Fibroblast of skin of scalp (primary cell): ENCODE data around the gene AVEN.

Experiments
- DNase-seq: peaks from one replicate; pipeline ENCODE4 v3.0.0-alpha.2; 2013

The AVEN gene

DNA sequence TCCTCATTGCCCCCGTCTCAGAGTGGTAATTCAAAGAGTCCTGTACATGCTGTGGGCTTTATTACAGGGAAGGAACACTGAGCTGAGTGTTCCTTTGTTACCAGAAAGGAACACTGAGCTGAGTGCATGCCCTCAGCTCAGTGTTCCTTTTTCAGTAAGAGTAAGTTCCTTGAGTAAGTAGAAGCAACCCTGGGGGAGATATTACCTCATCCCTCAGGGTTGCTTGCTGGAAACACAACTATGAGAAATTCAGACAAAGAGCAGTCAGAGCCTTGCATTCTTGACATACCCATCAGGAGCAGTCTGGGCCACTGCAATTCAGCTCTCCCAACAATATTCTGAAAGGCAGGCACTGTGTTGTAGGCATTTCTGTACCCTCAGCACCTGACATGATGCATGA lies 53.7 kb downstream of the AVEN start:
- peak; percentile 94 for DNase-seq

DNA sequence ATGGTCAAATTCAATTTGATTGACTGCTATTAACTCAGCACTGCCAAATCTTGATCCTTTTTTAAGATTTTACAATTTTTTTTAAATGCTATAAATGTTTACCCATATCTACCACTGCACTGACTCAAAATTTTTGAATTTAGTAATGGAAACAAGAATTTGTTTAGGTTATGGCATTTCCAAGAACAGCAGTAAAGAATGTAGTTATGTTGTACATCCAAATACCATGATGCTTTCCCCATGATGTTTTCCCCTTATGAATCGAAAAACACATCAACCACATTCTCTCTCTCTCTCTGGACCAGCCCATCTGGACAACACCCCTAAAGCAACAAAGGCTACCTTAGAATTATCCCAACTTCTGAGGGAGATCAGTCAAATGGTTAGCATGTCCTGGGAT lies 56.5 kb downstream of the AVEN start:
- DNase-seq: peak; percentile 64

DNA sequence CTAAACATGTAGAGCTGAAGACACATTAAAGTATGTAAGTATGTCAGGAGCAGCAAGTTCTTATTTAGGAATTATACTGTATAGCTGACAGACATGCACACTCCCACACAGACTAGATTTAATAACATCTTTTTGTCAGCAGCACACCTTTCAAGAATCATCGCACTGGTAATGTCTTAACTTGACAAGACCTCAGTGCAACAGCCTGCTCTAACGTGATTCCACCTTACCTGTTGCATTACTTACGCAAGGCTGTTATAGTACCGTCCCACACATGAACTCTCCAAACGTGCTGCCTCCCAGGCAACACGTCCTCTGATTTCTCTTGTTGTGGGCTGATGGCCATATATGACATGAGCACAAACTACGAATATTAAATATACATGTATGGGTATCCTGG lies 58.8 kb downstream of the AVEN start:
- DNase-seq: no peak

DNA sequence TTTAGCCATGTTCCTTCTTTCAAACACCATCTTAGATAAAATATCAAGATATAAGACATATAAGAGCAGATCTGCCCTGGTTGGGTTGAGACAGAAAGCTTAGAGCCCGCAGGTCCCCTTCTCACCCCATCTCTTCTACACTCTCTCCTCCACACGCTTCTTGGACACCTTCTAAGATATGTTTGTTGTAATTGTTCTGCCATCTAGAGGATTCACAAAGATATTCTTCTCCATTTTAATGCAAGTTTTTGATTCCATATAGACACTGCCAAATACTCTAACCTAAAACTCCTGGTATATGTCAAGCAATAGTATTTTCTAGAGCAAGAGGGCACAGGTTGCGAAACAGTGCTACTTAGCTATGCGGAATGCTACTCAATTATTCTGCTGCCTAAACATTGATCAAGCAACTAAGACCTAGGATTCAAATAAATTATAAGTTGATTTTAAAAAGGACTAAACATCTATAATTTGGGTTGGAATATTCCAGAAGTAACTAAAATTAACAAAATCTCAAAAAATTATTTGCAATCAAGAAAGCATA lies 63.9 kb downstream of the AVEN start:
- no peak for DNase-seq

DNA sequence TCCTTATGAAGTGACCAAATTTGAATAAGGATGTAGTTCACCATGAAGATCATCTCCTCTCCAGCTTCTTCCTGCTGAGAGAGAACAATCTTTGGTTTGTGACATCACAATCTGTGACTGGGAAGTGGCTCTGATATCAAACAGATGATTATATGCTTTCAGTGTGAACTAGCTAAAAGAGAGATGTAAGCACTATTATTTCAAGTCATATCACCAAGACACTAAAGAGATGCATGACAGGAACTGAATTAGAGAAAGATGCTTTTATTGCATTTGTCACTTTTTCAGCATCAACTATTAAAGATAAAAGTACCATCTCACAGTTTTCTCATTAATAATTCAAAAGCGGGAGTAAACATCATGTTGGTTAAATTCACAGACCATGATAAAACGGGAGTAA lies 67.2 kb downstream of the AVEN start:
- DNase-seq: no peak

DNA sequence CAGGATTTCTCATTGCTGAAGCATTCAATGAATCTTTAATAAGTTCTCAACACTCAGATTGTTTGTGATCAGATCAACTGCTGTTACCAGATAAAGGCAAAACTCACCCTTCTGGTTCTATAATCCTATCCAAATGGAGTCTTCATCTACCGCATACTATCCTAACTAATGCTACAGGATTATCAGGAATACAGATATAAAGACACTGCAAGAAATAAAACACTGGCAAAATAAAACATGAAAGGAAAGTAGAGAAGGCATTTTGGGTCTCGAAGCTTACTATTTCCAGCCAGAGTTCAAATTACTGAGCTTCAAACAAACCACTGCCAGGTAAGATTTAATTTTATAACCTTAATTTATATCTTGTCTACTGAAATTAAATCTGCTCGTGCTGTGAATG lies 70.2 kb downstream of the AVEN start:
- DNase-seq: no peak

DNA sequence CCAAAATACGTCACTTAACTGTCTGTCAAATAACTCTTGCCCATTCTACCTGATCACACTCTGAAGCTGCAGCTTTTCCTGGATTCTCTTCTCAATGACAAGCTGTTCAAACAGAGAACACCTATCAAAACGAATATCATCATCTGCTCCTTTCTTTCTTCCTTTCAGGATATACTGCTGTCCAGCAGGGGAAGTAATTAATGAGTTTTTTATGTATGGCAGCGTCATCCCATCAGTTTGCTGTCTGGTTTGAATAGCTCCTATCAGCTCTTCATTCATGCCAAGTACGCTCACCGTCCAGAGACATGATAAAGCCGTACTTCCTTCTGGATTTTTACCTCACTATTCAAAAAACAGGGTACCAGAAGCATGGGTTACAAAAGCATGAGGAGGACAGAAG lies 70.8 kb downstream of the AVEN start, which contains the start of gene CHRM5:
TSS of gene CHRM5 (plus strand) at position 274 of the 400 bp plus-strand sequence. CDS start 94,221 bp downstream, outside the sequence.
- no peak for DNase-seq

DNA sequence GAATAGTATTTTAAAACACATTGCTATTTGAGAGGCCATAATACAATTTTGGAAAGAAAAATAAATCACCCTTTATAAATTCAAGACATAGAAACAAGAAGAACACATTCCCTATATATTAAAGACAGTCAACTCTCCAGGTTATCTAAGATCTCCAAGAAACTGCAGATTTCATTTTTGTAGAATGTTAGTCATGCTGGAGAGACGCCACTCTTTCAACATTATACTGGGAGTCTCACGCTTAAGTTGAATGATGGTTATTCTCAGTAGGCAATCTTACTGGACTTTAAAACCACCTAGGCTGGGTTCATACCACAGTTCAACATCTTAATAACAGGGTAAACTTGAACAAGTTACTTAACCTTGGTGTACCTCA lies 74.4 kb downstream of the AVEN start:
- DNase-seq: no peak

DNA sequence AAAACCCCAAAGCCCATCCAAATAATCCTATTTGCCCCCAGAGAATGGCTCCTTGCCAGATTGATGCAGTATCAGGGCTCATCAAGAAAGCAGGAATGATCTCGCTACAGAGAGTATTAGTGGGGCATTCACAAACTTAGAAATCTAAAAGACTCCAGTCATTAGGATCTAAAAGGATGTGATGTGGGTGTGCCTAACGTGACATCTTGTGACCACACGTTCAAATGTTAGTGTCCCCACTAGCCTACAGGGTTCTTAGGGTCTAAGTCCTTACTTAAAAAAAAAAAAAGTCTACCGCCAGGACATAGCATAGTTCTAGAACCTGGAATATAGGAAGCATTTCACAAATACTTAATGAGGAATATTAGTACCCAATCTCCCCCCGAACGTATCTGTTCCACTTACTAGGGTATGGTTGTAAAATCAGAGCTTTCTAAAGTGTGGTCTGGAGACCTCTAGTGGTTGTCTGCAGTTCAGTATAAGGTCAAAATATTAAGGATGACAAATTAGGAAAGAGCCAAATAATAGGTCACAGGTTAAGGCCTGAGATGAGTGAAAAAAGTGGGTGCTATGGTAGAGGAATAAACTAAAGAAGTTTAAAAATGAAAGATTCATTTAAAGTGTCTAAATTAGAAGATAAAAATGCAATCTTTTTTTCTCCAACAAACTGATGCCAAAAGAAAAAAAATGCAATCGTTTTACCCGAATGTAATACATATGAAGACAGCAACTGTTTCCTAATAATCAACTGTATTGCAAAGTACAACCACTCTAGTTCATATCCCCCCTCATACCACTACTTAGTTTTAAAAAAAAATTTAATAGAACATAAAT lies 75.0 kb downstream of the AVEN start:
- DNase-seq: peak; percentile 51

DNA sequence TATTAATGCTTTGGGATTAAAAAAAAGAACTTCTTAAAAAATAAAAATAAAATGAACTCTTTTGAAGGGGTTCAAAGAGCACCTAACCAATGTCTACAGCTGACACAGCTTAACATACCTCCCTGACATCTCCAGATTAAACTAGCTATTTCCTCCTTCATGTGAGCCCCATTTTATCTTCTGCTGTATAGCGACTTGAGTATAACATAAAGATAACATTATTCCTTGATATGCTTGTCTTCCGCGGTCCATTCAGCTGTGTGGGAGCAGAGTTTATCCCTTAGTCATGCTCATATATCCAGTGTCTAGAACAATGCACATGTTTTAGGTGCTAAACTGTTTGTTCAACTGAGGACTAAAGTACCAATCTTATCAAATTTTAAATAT lies 78.5 kb downstream of the AVEN start:
- DNase-seq: no peak

DNA sequence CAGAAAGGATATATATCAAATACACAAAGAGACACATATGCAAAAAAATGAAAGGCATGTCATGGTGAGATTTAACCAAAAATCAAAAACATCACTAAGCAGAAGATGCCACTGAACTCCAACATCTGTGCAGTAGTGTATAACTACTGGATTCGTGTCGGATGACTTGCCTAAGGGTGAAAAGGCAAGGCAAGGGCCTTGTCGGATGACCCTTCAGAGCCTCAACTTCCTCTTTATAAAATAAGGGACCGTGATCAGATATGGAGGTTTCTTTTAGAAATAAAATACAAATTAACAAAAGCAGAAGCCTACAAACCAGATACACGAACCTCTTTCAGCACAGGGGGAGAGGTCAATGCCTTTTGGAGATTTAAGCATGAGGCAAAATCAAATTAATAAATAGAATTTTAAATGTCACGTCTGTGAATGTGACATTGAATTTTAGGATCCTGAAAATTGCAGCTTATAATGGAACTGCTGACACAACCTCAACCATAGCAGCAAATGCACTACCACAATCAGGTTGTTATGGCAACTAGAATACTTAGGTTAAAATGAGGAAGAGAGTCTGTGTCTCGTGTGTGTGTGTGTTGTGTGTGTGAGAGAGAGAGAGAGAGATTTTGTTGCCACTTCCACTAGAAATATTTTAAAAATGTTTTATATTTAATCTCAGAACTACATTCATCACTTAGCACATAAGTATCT lies 79.0 kb downstream of the AVEN start:
- no peak for DNase-seq

DNA sequence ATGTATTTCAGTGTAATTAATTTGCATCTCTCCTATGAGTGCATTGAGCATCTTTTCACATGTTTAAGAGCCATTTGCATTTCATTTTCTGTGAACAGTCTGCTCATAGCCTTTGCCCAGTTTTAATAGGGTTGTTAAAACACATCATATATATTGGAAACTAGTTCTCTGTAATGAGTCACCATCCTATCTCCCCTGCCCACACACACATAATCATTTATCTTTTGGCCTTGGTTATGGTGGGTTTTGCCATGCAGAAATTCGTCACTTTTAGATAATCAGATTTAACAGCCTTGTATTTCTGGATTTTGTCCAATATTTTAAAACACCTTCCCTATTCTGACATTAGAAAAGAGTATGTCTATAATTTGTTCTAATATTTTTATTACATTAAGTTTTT lies 82.6 kb downstream of the AVEN start:
- no peak for DNase-seq

DNA sequence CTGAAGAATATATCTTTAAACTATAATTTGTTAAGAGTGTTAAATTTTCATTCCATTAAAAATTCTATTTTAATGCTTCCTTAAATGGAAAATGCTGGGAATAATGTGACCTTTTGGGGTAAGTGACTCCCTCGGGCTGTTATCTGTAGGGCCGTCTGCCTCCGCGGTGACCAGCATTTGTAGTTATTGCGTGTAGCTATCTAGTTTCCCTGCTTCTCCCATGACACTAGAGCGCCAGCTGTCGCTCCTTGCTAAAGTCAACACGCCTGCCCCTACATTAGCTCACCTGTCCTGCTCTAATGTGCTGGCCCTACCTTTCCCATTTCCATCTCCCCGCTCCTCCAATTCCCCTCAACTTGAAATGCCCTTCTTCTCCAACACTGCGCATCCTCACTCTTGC lies 83.1 kb downstream of the AVEN start:
- no peak for DNase-seq

DNA sequence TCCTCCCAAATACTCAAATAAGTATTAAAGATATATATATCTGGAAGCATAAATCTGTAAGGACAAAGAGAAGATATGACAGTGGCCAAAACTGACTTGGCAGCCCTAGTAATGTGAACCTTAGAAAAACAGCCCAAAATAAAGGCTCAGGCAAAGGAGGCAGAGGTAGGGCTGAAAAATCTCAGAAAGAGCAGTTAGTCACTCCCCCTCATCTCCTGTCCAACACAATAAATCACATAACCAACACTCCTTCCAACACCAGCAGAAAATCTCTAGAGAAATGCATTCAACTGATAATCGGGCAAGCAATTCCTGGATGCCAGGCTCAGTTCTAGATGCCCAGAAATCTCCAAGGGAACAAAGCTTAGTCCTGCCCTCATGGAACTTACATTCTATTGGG lies 92.9 kb downstream of the AVEN start:
- no peak for DNase-seq

DNA sequence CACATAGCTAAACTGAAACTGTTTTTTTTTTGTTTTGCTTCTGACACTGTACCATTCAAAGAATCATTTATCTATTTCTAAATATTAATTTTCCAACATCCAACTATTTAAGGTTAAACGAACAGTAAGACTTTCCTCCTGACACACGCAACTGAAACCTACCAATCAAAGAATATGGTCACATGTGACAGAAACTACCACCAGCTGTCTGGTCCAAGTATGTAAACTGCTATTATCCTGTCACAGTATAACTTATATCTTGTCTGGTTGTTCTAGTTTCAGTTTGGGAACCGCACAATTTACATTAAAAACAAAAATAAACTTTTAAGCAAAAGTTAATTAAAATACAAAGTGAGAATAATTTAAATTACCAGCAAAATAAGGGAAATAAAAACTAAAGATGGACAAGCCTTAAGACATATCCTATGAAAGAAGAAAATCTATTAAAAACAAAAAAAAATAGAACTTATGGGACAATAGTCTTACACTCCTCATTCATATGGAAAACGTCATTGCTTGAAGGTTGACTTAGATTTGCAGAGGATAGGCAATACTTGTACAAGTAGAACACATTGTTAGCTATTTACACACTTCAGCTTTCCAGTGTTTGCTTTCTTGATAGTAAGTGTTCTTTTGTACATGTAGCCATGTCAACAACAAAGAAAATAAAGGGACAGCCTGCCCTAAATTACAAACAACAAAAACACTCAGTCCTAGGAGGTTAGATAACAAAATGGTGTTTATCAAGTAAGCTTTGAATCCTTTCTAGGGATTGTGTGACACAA lies 97.5 kb downstream of the AVEN start:
- DNase-seq: no peak

DNA sequence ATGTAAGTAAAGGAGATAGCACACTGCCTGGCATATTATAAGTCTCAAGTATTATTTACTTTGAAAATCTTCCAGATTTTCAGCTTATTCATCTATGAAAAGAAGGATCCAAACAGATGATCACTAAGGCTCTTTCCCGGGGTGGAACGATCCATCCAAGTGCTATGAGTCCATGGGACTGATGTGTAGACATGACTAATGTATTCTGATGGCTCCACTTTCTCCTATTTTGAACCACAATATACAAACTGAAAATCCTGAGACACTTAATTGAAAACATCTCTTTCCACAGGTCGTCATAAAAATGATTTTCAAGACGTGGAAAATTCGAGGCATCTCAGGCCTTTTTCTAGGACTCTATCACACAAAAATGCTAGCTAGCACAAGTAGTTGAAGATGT lies 104.1 kb downstream of the AVEN start:
- peak; percentile 62 for DNase-seq

DNA sequence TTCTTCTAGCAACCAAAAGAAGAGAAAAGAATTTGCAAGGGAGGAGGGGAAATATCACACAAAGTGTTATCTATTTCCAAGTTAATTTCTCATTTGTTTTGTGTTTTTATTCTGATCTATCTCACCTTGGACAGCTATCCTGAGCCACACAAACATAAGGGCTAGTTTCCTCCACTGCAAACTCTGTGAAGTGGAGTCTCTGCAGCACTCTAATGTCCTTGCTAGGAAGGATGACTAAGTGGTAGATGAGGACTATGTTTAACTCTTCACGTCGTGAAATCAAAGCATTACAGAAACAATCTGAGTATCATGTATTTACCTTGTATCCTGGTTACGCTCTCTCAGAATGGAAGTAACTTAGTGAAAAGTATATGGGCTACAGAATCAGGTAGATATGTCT lies 104.6 kb downstream of the AVEN start:
- no peak for DNase-seq

DNA sequence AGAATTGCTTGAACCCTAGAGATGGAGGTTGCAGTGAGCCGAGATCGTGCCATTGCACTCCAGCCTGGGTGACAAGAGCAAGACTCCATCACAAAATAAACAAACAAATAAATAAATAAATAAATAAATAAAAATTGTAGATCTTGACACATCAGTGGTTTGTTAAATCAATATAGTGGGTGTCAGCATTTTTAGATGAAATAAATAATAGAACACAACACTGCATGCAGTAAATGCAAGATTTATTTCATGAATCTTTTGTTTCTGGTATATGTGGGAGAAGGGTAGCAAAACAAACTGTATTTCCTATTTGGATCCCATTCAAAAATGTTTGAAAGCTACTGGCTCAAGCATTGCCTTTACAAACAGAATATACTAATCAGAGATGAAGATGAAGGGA lies 106.3 kb downstream of the AVEN start:
- DNase-seq: no peak

DNA sequence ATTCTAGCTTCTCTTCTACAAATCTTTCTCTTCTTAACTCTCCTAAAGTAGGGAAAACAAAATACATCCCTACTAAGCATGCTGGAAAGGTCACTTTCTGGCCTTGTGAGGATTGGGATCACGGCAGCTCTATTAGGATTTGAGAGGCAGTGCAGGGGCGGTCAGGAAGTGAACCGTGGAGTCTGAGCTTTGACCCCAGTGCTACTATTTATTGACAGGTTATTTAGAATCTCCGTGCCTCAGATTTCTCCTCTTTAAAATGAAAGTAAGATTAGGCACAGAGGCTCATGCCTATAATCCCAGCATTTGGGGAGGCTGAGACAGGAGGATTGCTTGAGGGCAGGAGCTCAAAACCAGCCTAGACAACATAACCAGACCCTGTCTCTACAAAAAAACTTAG lies 112.7 kb downstream of the AVEN start:
- no peak for DNase-seq

DNA sequence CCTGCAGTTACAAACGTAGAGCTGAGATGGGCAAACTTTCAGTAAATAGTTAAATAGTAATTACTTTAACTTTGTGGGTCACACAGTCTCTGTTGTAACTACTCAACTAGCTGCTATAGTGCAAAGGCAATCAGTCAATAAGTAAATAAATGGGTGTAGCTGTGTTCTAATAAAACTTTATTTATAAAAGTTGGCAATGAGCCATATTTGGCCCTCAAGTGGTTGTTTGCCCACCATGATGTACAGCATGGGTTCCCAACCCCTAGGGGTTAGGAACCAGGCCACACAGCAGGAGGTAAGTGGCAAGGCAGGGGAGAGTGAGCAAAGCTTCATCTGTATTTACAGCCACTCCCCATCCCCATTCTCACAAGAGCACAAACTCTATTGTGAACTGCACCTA lies 115.6 kb downstream of the AVEN start:
- no peak for DNase-seq

DNA sequence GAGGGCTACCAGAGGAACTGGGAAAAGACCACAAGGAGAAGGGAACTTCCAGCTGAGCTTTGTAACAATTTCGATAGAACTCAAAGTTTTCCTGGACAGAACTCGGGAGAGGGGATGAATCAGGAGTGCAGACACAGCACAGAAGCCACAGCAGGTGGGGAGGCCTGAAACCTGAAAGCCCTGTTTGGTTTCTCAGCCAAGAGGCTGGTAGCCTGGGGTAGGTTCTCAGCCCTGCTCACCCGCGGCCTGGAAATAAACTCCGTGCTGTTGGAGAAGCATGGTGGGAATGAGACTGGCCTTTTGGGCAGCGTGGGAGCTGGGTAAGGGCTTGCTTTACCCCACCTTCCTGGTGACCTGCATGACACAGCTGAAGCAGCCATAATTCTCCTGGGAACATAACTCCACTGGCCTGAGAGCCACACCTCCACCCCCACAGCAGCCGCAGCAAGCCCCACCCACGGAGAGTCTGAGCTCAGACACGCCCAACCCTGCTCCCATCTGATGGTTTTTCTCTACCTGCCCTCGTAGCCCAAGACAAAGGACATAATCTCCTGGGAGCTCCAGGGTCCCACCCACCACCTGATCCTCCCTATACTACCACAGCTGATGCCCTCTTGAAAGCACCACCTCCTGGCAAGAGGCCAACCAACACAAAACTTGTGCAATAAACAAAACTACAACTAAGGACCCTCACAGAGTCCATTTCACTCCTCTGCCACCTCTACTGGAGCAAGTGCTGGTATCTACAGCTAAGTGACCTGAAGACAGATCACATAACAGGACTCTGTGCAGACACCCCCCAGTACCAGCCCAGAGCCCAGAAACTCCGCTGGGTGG lies 123.2 kb downstream of the AVEN start:
- no peak for DNase-seq

DNA sequence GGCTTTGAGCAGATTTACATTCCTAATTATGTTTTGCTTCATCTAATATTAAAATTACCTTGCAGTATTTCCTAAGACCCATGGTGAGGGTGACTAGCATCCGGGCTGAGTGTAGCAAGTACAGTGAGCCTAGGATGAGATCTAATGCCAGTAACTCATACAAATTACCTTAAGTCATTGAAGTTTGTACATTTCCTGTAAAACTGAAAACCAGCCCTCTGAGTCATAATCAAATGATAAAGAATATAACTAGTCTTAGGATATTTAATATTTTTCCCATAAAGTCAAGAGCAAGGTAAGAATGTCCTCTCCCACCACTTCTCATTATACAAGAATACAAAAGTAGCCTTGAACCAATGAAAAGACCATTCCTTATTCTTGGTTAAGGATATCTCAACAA lies 125.5 kb downstream of the AVEN start:
- DNase-seq: no peak
